ENCODE results near the gene CAMK1.

- TF ChIP-seq CTCF (IDR thresholded peaks at IDR 0.05; ENCODE audit: extremely low read depth in 1 of 2, insufficient read depth in 1 of 2, low read depth in 1 of 2, low read length in 2 of 2) (no peak), POLR2A (IDR thresholded peaks at IDR 0.05; ENCODE audit: low read depth, low read length) (no peak)
These were observed 27.6 kb upstream of the CAMK1 start for GRCh38 chr3:9797196-9797945.
